ENCODE results near the gene PSORS1C1. TPM values are rescaled to one million over a fixed set of nuclear protein-coding genes. Genes with fewer than 3 reads are reported as not detected.

PSORS1C1 gene
- polyA plus RNA-seq, 1 donor from 2014 or later = not detected

GRCh38 chr6:31087494-31088089, 27.0 kb upstream of the PSORS1C1 start:
- Histone ChIP-seq H3K36me3 (ENCODE audit: insufficient read depth, low read length) (no peaks in the 10 kb centered on the region), H3K9me2 (ENCODE audit: insufficient read depth, low read length) (no peaks in the 10 kb centered on the region), H3K4me2 (ENCODE audit: low read length) (no peak overlapping the region), H3K27me3 (ENCODE audit: insufficient read depth, low read depth, low read length) (no peaks in the 10 kb centered on the region), H3K4me3 (ENCODE audit: low read length) (no peak overlapping the region), H4K20me1 (ENCODE audit: insufficient read depth) (no peaks in the 10 kb centered on the region), H3K79me2 (replicated peaks; ENCODE audit: insufficient read depth, low read length) (no peaks in the 10 kb centered on the region), H3K9ac (ENCODE audit: low read length) (no peak overlapping the region), H3F3A (ENCODE audit: insufficient read depth, low read length, poor library complexity, severe bottlenecking) (no peaks in the 10 kb centered on the region), H2AFZ (ENCODE audit: low read depth, low read length) (no peak overlapping the region), H3K9me3 (ENCODE audit: low read length) (no peaks in the 10 kb centered on the region), H3K27ac (ENCODE audit: low read length) (no peak overlapping the region)
- peak; percentile 87 for TF ChIP-seq CTCF (IDR thresholded peaks at IDR 0.05; ENCODE audit: poor library complexity, severe bottlenecking)
- TF ChIP-seq SMC3 (conservative IDR thresholded peaks at IDR 0.05; ENCODE audit: poor library complexity) = peak; percentile 77
- no peak for TF ChIP-seq MXI1 (conservative IDR thresholded peaks at IDR 0.05; ENCODE audit: poor library complexity, severe bottlenecking)
- TF ChIP-seq RAD21 (conservative IDR thresholded peaks at IDR 0.05) = peak; percentile 83

- Histone ChIP-seq H3F3A (ENCODE audit: insufficient read depth, low read length, poor library complexity, severe bottlenecking) (no peaks in the 10 kb centered on the region), H2AFZ (ENCODE audit: low read depth, low read length) (no peak overlapping the region), H3K9ac (ENCODE audit: low read length) (no peak overlapping the region), H3K4me3 (ENCODE audit: low read length) (no peak overlapping the region), H4K20me1 (ENCODE audit: insufficient read depth) (no peaks in the 10 kb centered on the region), H3K79me2 (replicated peaks; ENCODE audit: insufficient read depth, low read length) (no peaks in the 10 kb centered on the region), H3K9me2 (ENCODE audit: insufficient read depth, low read length) (no peaks in the 10 kb centered on the region), H3K27me3 (ENCODE audit: insufficient read depth, low read depth, low read length) (no peaks in the 10 kb centered on the region), H3K36me3 (ENCODE audit: insufficient read depth, low read length) (no peaks in the 10 kb centered on the region), H3K9me3 (ENCODE audit: low read length) (no peaks in the 10 kb centered on the region), H3K27ac (ENCODE audit: low read length) (no peak overlapping the region), H3K4me2 (ENCODE audit: low read length) (no peak overlapping the region)
- TF ChIP-seq POLR2AphosphoS5 (IDR thresholded peaks at IDR 0.05) = no peak
- no peak for TF ChIP-seq EP300 (conservative IDR thresholded peaks at IDR 0.05; ENCODE audit: poor library complexity, severe bottlenecking)
- no peak for TF ChIP-seq REST (IDR thresholded peaks at IDR 0.05; ENCODE audit: borderline replicate concordance)
- TF ChIP-seq RAD21 (conservative IDR thresholded peaks at IDR 0.05) = no peak
- no peak for TF ChIP-seq TAF1 (IDR thresholded peaks at IDR 0.05; ENCODE audit: low read depth)
These were observed 24.2 kb upstream of the PSORS1C1 start for GRCh38 chr6:31090275-31090972.

- Histone ChIP-seq H3F3A (ENCODE audit: insufficient read depth, low read length, poor library complexity, severe bottlenecking) (no peaks in the 10 kb centered on the region), H3K9ac (ENCODE audit: low read length) (no peak overlapping the region), H3K4me3 (ENCODE audit: low read length) (no peak overlapping the region), H3K36me3 (ENCODE audit: insufficient read depth, low read length) (no peaks in the 10 kb centered on the region), H3K27ac (ENCODE audit: low read length) (no peak overlapping the region), H3K27me3 (ENCODE audit: insufficient read depth, low read depth, low read length) (no peaks in the 10 kb centered on the region), H2AFZ (ENCODE audit: low read depth, low read length) (no peak overlapping the region), H4K20me1 (ENCODE audit: insufficient read depth) (no peaks in the 10 kb centered on the region), H3K4me2 (ENCODE audit: low read length) (no peak overlapping the region), H3K9me3 (ENCODE audit: low read length) (no peaks in the 10 kb centered on the region), H3K9me2 (ENCODE audit: insufficient read depth, low read length) (no peaks in the 10 kb centered on the region), H3K79me2 (replicated peaks; ENCODE audit: insufficient read depth, low read length) (no peaks in the 10 kb centered on the region)
- TF ChIP-seq REST (IDR thresholded peaks at IDR 0.05; ENCODE audit: borderline replicate concordance) (no peak), MXI1 (conservative IDR thresholded peaks at IDR 0.05; ENCODE audit: poor library complexity, severe bottlenecking) (no peak), EZH2 (IDR thresholded peaks at IDR 0.05; ENCODE audit: borderline replicate concordance, insufficient read depth, low read length, poor library complexity, severe bottlenecking) (no peak), SMC3 (conservative IDR thresholded peaks at IDR 0.05; ENCODE audit: poor library complexity) (no peak), POLR2AphosphoS5 (IDR thresholded peaks at IDR 0.05) (no peak), RAD21 (conservative IDR thresholded peaks at IDR 0.05) (no peak), EP300 (conservative IDR thresholded peaks at IDR 0.05; ENCODE audit: poor library complexity, severe bottlenecking) (no peak), CTCF (IDR thresholded peaks at IDR 0.05; ENCODE audit: poor library complexity, severe bottlenecking) (no peak)
These were observed 23.6 kb upstream of the PSORS1C1 start for GRCh38 chr6:31090973-31091364.
